HepG2 (cell line): ENCODE data around the gene GIPC2. TPM values are rescaled to one million over a fixed set of nuclear protein-coding genes. Genes with fewer than 3 reads are reported as not detected.

Experiments
- ATAC-seq: fragments of 200-7000 bp; cut with Tn5 transposase; 3 replicates; pipeline ENCODE4 v1.9.1; 2020; ENCODE audit warnings: mild to moderate bottlenecking, moderate library complexity
- BruUV-seq: library from RNA; stranded (reverse); fragments of 400-500 nt; replicated peaks from 2 replicates; lab custom pipeline; 2021; lab: Mats Ljungman, UMichigan
- CTCF ChIA-PET: fragments of 300-600 bp; formaldehyde crosslinking; extraction: SDS; loops from one replicate; lab custom pipeline; 2021; ENCODE audit warnings: low total read pairs, inconsistent platforms, low intra/inter-chr PET ratio; lab: Yijun Ruan, JAX
- POLR2A ChIA-PET: fragments of 350-600 bp; sonication (Branson Sonifier 250); formaldehyde crosslinking; loops from one replicate; lab custom pipeline; 2020; ENCODE audit warnings: antibody characterized with exemption, inconsistent platforms; lab: Yijun Ruan, JAX
- DNase-seq: peaks from one replicate; pipeline ENCODE4 v3.0.0-alpha.2; 2015; ENCODE audit warnings: low spot score
- FAIRE-seq: peaks from 3 replicates; lab custom pipeline; 2011; peaks lifted over from hg19 to GRCh38; lab: Jason Lieb, UNC
- H2AFZ ChIP-seq: one replicate; pipeline ENCODE4 v1.6.1; 2011; ENCODE audit warnings: low read length, inconsistent platforms
- H3K27ac ChIP-seq: fragments of 300-600 bp; 3 replicates; pipeline ENCODE4 v1.8.0; 2011; ENCODE audit warnings: mixed run types, mild to moderate bottlenecking, mixed read lengths, low read length, inconsistent platforms; ENCODE audit not compliant: insufficient read depth; ENCODE audit errors: extremely low read length
- H3K27me3 ChIP-seq, 2 experiments: fragments of 200-600 bp in 1 of 2; 2 replicates in 1 of 2; 3 replicates in 1 of 2; pipeline versions ENCODE4 v1.6.0 to v1.8.0; 2011; ENCODE audit warnings: low read length in 2 of 2, mild to moderate bottlenecking in 2 of 2, moderate library complexity in 2 of 2, inconsistent platforms in 1 of 2; ENCODE audit not compliant: insufficient read depth in 2 of 2, control insufficient read depth in 1 of 2
- H3K36me3 ChIP-seq, 2 experiments: fragments of 200-600 bp in 1 of 2; replicated peaks in 1 of 2; 2 replicates in 1 of 2; 3 replicates in 1 of 2; pipeline versions ENCODE4 v1.5.1 to v1.8.0; 2011; ENCODE audit warnings: low read length in 2 of 2, inconsistent platforms in 1 of 2; ENCODE audit not compliant: insufficient read depth in 2 of 2, control insufficient read depth in 1 of 2
- H3K4me1 ChIP-seq: 2 replicates; pipeline ENCODE4 v1.5.1; 2012; ENCODE audit warnings: low read length, inconsistent platforms; ENCODE audit not compliant: insufficient read depth
- H3K4me2 ChIP-seq: 2 replicates; pipeline ENCODE4 v1.6.0; 2011; ENCODE audit warnings: low read depth, low read length, inconsistent platforms
- H3K4me3 ChIP-seq, 3 experiments: fragments of 200-600 bp in 1 of 3; sonication (generic), shearing (Covaris generic) in 1 of 3; replicated peaks in 1 of 3; 2 replicates each; pipeline ENCODE4 v1.5.1; 2011 to 2016; ENCODE audit warnings: low read length in 3 of 3, inconsistent platforms in 2 of 3, low read depth in 2 of 3, mild to moderate bottlenecking in 2 of 3, control low read depth in 1 of 3, mixed read lengths in 1 of 3; ENCODE audit not compliant: insufficient read depth in 1 of 3
- H3K79me2 ChIP-seq: one replicate; pipeline ENCODE4 v1.6.1; 2011; ENCODE audit warnings: low read length, inconsistent platforms; ENCODE audit not compliant: insufficient read depth
- H3K9ac ChIP-seq: 2 replicates; pipeline ENCODE4 v1.6.0; 2011; ENCODE audit warnings: mild to moderate bottlenecking, low read depth, low read length, inconsistent platforms; ENCODE audit not compliant: insufficient read depth
- H3K9me3 ChIP-seq: 2 replicates; pipeline ENCODE4 v1.5.1; 2012; ENCODE audit warnings: mild to moderate bottlenecking, low read length
- H4K20me1 ChIP-seq: 2 replicates; pipeline ENCODE4 v1.6.0; 2011; ENCODE audit warnings: inconsistent platforms, mild to moderate bottlenecking, low read length, moderate library complexity; ENCODE audit not compliant: insufficient read depth
- CEBPB ChIP-seq: IDR thresholded peaks from 2 replicates; pipeline ENCODE4 v1.6.1; 2011; ENCODE audit warnings: low read depth, low read length, improper control_type of control experiment, borderline replicate concordance
- ELF3 ChIP-seq: IDR thresholded peaks from 2 replicates; pipeline ENCODE4 v1.6.1; 2016; ENCODE audit warnings: missing genetic modification reagents, missing compliant biosample characterization
- KLF13 ChIP-seq: sonication (generic); formaldehyde crosslinking; IDR thresholded peaks from 2 replicates; pipeline ENCODE4 v1.4.0; 2020; ENCODE audit warnings: mild to moderate bottlenecking, missing genetic modification reagents
- RNF2 ChIP-seq: fragments of 450-650 bp; conservative IDR thresholded peaks from 2 replicates; pipeline ENCODE4 v1.6.1; 2016; ENCODE audit warnings: low read depth
- RNF219 ChIP-seq: sonication (generic); formaldehyde crosslinking; IDR thresholded peaks from 2 replicates; pipeline ENCODE4 v1.5.0; 2020; ENCODE audit warnings: mild to moderate bottlenecking, missing genetic modification reagents
- ZFY ChIP-seq: sonication (generic); formaldehyde crosslinking; IDR thresholded peaks from 2 replicates; pipeline ENCODE4 v1.4.0; 2020; ENCODE audit warnings: missing genetic modification reagents
- ZNF800 ChIP-seq: sonication (generic); formaldehyde crosslinking; IDR thresholded peaks from 2 replicates; pipeline ENCODE4 v1.4.0; 2020; ENCODE audit warnings: missing genetic modification reagents
- WGBS: methylation state at CpG from one replicate; pipeline ENCODE4 v1.1.6; 2017; ENCODE audit warnings: low lambda C conversion rate; 5-methylcytosine and 5-hydroxymethylcytosine counted together
- in situ Hi-C: cut with HindIII; loops from 2 replicates; pipeline ENCODE4 v1.10.0; 2017; ENCODE audit warnings: low pct_unique_long_range_greater_than_20kb; ENCODE audit not compliant: extremely low pct_ligation_motif_present
- intact Hi-C: fragments of 100-400 bp; cut with micrococcal nuclease; formaldehyde crosslinking; loops from one replicate; pipeline ENCODE4 v1.10.0; 2022; ENCODE audit not compliant: unreplicated experiment
- polyA plus RNA-seq, 8 experiments: library from polyadenylated mRNA; depleted of rRNA in 3 of 8; stranded (reverse) in 7 of 8; unstranded in 1 of 8; fragments of >200 nt; fragmentation: Illumina TruSeq in 4 of 8; extraction: Trizol in 4 of 8; gene quantifications; 2 replicates each; pipeline versions ENCODE4 v1.2.1 to v1.2.3, GENCODE V29; 2011 to 2016; ENCODE audit warnings: low read depth in 4 of 8, missing spikeins in 1 of 8, mixed read lengths in 1 of 8; ENCODE audit not compliant: insufficient read depth in 1 of 8
- total RNA-seq, 5 experiments: library from RNA; depleted of rRNA; stranded (reverse); fragments of >200 nt; fragmentation: Illumina TruSeq; extraction: Trizol; gene quantifications; 2 replicates each; pipeline ENCODE4 v1.2.3, GENCODE V29; 2016; ENCODE audit warnings: low read depth in 1 of 5

GIPC2 gene
- total and polyA plus RNA-seq, 2 of the 13 experiments (the other 11 are each of a cell fraction or from before 2014, with no cell fraction given) = 6.1 to 21.6 TPM

GRCh38 chr1:78092643-78093042 lies 46.9 kb downstream of the GIPC2 start:
- Histone ChIP-seq H3K4me1 (peaks cover 12% of the 10 kb centered on the region), H3K9ac (no peak overlapping the region), H3K79me2 (no peaks in the 10 kb centered on the region), H3K4me2 (no peak overlapping the region), H2AFZ (no peak overlapping the region), H3K4me3 (no peak overlapping the region), H3K27ac (no peak overlapping the region), H3K9me3 (no peaks in the 10 kb centered on the region), H4K20me1 (no peaks in the 10 kb centered on the region), H3K27me3 (no peaks in the 10 kb centered on the region), H3K36me3 (no peaks in the 10 kb centered on the region; a peak in 1 of 5 replicates)
- BruUV-seq = no TSS peak
- ChIA-PET CTCF (no interaction called here), POLR2A (no interaction called here)
- WGBS = 93% methylated on average over 1 of the region's 1 CpG
- no peak for ATAC-seq
- in situ Hi-C loops = no loop called here
- intact Hi-C loops = no loop called here
- no peak for DNase-seq
- FAIRE-seq = no peak
- no peak for TF ChIP-seq KLF13

- peaks cover 6% of the 10 kb centered on the region for H3K4me1 ChIP-seq
- no peak for TF ChIP-seq RNF219 (CRISPR knock-in tag)
- TF ChIP-seq ZFY = no peak
- TF ChIP-seq RNF2 = no peak
- no peak for TF ChIP-seq ELF3 (CRISPR knock-in tag)
- no peak for TF ChIP-seq ZNF800 (CRISPR knock-in tag)
- TF ChIP-seq CEBPB = 0 out of 2 replicates have a peak, but pooled peaks have one; percentile 29
- POLR2A ChIA-PET = no interaction called here
- 100% methylated on average over 1 of the region's 1 CpG for WGBS
- H3K9me3 ChIP-seq = no peaks in the 10 kb centered on the region
- no TSS peak for BruUV-seq
- in situ Hi-C loops (no loop called here), intact Hi-C loops (no loop called here)
- H3K4me2 ChIP-seq = no peak overlapping the region
- H3K9ac ChIP-seq = no peak overlapping the region
- H2AFZ ChIP-seq = no peak overlapping the region
- no peak for DNase-seq
- CTCF ChIA-PET = no interaction called here
- H3K27me3 ChIP-seq = no peaks in the 10 kb centered on the region
- no peak overlapping the region for H3K27ac ChIP-seq
- no peak overlapping the region for H3K4me3 ChIP-seq
- H3K36me3 ChIP-seq = no peaks in the 10 kb centered on the region; a peak in 1 of 5 replicates
- H3K79me2 ChIP-seq = no peaks in the 10 kb centered on the region
- ATAC-seq = no peak
- no peak for FAIRE-seq
- H4K20me1 ChIP-seq = no peaks in the 10 kb centered on the region
Measured at GRCh38 chr1:78093560-78093959, 47.8 kb downstream of the GIPC2 start.
